SJSA1 (cell line): Measurements from ENCODE around the gene TK2. TPM values are rescaled to one million over a fixed set of nuclear protein-coding genes. Genes with fewer than 3 reads are reported as not detected.

Experiments used
- DNase-seq, 2 experiments: peaks; one replicate each; pipeline ENCODE4 v3.0.0-alpha.2; 2015 to 2020; ENCODE audit warnings: low spot score in 2 of 2, low read depth in 1 of 2
- H3K27ac ChIP-seq: fragments of 250-450 bp; sonication (Bioruptor Pico); 2 replicates; pipeline ENCODE4 v1.5.1; 2020; ENCODE audit warnings: mild to moderate bottlenecking, moderate library complexity
- H3K27me3 ChIP-seq: fragments of 250-450 bp; sonication (Bioruptor Pico); replicated peaks from 2 replicates; pipeline ENCODE4 v1.5.1; 2020; ENCODE audit warnings: mild to moderate bottlenecking, moderate library complexity
- H3K36me3 ChIP-seq: fragments of 250-450 bp; sonication (Bioruptor Pico); 2 replicates; pipeline ENCODE4 v1.5.1; 2020; ENCODE audit warnings: mild to moderate bottlenecking
- H3K4me1 ChIP-seq: fragments of 250-450 bp; sonication (Bioruptor Pico); replicated peaks from 2 replicates; pipeline ENCODE4 v1.6.1; 2021; ENCODE audit warnings: mild to moderate bottlenecking
- H3K4me3 ChIP-seq: fragments of 250-450 bp; sonication (Bioruptor Pico); 2 replicates; pipeline ENCODE4 v1.5.1; 2020; ENCODE audit warnings: mild to moderate bottlenecking
- H3K9me3 ChIP-seq: fragments of 250-450 bp; sonication (Bioruptor Pico); replicated peaks from 2 replicates; pipeline ENCODE4 v1.5.1; 2020; ENCODE audit warnings: mild to moderate bottlenecking
- total RNA-seq: library from RNA; depleted of rRNA; stranded (reverse); fragments of >200 nt; shearing (Covaris generic); gene quantifications from 2 replicates; pipeline ENCODE4 v1.2.3, GENCODE V29; 2014

Gene TK2
- total RNA-seq, 1 experiment from 2014 or later: 28.9 TPM

DNA sequence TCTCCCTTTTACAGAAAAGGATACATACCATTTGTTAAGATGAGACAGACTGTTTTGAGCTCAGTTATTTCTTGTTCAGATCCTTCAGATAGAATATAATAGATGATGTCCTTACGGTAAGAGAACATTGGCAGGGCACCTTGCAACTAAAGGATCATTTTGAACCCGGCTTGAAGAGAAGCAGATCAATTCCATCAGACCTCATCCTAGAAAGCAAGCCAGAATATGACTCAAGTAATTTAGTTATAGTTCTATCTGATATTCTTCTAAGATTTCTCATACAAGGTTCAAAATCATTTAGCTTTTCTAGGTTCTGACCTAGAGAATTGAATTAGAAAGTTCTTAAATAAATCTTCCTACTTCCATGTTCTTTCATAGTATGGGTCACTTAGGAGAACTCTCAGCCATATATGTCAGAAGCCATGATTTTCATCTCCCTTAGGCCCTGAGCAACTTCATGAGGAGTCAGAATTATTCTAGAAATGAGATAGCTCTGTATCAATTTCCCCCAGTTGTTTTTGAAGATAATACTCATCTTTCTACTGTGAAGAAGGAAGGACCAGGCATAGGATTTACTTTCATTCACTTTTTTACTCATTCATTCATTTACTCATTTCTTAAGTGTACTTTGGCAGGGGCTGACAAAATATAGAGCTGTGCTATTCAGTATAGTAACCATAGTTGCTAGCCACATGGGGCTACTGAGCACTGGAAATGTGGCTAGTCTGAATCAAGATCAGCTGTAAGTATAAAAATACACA, 13.8 kb upstream of the TK2 start:
- Histone ChIP-seq H3K27me3 (no peaks in the 10 kb centered on the region), H3K36me3 (peaks cover 64% of the 10 kb centered on the region), H3K27ac (no peak overlapping the region), H3K4me1 (peaks cover 5% of the 10 kb centered on the region), H3K4me3 (no peak overlapping the region), H3K9me3 (no peaks in the 10 kb centered on the region)
- no peak for DNase-seq

DNA sequence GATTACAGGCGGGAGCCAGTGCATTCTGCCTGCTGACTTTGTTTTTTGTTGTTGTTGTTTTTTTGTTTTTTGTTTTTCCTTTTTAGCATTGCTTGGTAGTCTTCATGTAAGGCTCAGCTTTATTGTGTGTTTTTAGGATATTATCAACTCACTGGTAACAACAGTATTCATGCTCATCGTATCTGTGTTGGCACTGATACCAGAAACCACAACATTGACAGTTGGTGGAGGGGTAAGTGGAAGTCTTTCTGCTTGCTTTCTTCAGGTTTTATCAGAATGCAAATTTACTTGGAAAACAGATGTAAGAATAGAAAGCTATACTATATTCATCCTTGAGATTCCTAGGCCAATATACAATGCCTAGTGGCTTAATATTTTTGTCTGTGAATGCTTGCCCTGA, 13.1 kb upstream of the TK2 start:
- no peak for DNase-seq
- Histone ChIP-seq H3K27me3 (no peaks in the 10 kb centered on the region), H3K27ac (no peak overlapping the region), H3K9me3 (no peaks in the 10 kb centered on the region), H3K4me1 (no peaks in the 10 kb centered on the region), H3K36me3 (peaks cover 72% of the 10 kb centered on the region), H3K4me3 (no peak overlapping the region)

DNA sequence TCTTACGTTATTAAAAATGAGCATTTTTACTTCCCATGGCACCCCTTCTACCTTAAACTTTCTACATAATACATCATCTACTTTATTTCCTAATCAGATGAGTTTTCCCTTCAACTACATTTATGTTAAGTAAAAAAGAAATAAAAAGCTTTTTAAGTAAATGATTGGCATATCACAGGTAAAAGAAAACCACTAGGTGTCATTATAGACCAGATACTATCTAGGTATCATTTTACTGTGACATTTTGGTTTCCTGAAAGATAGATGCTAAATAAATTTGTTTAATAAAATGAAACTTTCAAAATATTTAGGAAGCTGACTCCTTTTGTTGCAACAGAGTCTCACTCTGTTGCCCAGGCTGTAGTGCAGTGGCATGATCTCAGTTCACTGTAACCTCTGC, 12.5 kb upstream of the TK2 start:
- H3K27ac ChIP-seq: no peak overlapping the region
- no peak overlapping the region for H3K4me3 ChIP-seq
- no peaks in the 10 kb centered on the region for H3K27me3 ChIP-seq
- peaks cover 73% of the 10 kb centered on the region for H3K36me3 ChIP-seq
- H3K4me1 ChIP-seq: no peaks in the 10 kb centered on the region
- no peaks in the 10 kb centered on the region for H3K9me3 ChIP-seq
- DNase-seq: no peak

DNA sequence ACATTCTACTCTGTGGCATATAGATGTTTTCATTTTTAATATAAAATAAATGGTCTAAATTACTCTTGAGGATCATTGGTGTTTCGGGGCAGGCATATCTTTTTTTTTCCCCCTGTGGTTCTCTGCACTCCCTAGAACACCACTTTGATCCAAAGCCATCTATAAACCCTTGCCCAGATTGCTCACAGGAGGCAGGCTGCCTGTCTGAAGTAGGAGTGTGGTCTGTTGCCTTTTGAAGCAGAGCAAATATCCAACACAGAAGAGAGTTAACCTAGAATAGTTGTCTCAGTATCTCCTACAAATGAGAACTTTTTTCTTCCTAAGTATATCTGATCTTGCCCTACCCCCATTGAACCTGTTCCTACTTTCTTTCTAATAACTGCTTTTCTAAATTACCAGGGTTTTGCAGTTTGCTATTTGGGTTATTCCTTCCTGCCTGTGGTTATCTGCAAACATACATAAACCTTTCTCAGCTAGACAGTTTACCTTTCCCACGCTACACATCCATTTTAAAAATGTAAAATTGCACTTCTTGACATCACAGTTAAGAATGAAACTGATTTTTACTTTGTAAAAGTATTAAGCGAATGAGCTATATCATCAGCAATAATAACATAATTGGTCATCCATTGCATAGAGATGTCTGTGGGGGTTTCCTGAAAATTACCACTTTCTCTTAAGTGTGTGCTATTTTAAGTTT, 11.6 kb upstream of the TK2 start:
- no peak overlapping the region for H3K27ac ChIP-seq
- no peaks in the 10 kb centered on the region for H3K4me1 ChIP-seq
- no peaks in the 10 kb centered on the region for H3K27me3 ChIP-seq
- peaks cover 76% of the 10 kb centered on the region for H3K36me3 ChIP-seq
- no peak overlapping the region for H3K4me3 ChIP-seq
- no peak for DNase-seq
- no peaks in the 10 kb centered on the region for H3K9me3 ChIP-seq

DNA sequence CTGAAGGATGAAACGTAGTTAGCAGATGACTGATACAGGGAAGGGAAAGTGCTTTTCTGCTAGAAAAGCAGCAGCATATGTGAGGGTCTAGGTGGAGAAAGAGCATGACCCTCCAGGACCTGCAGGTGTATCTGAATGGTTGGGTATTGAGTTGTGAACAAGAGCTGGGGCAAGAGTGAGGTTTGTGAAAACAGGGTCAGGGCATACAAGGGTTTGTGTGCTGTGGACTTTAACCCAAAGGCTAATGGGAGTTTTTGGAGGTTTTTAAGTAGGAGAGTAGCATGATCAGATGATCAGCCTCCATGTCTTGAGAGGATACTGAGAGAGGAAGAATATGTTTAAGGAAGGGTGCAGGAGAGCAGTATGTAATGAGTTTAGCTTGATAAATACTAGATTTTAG, 10.2 kb upstream of the TK2 start:
- Histone ChIP-seq H3K27me3 (no peaks in the 10 kb centered on the region), H3K27ac (no peak overlapping the region), H3K36me3 (peaks cover 79% of the 10 kb centered on the region), H3K4me1 (no peaks in the 10 kb centered on the region), H3K9me3 (no peaks in the 10 kb centered on the region), H3K4me3 (no peak overlapping the region)
- DNase-seq: no peak

DNA sequence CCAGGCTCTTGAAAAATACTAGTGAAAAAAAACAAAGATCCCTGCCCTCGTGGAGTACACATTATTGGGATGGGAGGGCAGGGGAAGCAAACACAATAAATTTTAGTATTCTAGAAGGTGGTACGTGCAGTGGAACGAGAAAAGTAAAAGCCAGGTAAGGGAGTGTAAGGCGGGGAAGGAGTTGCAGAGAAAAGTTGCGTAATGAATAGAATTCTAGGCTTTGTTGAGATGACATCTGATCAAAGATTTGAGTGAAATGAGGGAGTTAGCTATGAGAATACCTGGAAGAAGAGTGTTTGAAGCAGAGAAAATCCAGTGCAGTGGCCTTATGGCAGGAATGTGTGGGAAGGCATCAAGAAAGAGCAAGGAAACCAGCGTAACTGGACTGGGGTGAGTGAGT, 4.6 kb upstream of the TK2 start:
- Histone ChIP-seq H3K36me3 (peaks cover 55% of the 10 kb centered on the region), H3K27ac (no peak overlapping the region)
- DNase-seq: no peak

DNA sequence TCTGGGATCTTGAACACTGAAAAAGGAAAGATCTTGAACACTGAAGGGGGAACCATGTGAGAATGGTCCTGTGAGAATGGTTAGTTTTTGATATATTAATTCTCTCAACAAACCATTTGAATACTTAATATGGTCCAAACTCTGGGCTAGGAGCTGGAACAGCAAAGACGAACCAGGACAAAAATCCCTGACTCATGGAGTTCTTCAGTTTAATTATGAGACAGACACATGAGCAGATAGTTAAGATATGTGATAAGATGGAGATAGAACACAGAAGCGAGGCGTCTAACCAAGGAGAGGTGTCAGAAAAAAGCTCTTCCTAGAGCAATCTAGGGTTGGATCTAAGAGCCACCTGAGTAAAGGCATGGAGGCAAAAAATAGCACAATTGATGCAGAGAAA, 4.1 kb upstream of the TK2 start:
- Histone ChIP-seq H3K4me1 (peaks cover 37% of the 10 kb centered on the region), H3K36me3 (peaks cover 51% of the 10 kb centered on the region), H3K27me3 (no peaks in the 10 kb centered on the region), H3K27ac (no peak overlapping the region), H3K4me3 (no peak overlapping the region), H3K9me3 (no peaks in the 10 kb centered on the region)
- no peak for DNase-seq

More for the DNA sequence above, 4.6 kb upstream of the TK2 start:
- Histone ChIP-seq H3K9me3 (no peaks in the 10 kb centered on the region), H3K27me3 (no peaks in the 10 kb centered on the region), H3K4me3 (no peak overlapping the region), H3K4me1 (peaks cover 32% of the 10 kb centered on the region)

DNA sequence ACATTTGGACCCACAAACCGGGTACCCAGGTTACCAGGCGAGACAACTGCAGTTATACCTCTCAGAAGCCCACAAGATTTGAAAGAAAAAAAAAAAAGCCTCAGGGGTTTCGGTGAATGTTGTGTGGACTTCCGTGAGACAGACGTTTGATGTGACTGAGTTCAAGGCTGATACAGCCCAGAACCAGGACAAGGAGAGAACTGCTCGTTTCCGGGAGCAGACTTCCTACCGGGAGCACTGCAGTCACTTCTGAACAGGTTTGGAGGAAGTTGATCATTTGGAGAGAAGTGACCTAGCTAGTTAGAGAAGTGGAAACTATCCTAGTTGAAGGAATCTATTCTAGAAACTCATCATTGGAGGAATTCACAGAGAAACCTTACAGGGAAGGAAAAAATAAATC, 3.3 kb upstream of the TK2 start:
- H3K4me3 ChIP-seq: peak overlapping the region; percentile 51
- peaks cover 44% of the 10 kb centered on the region for H3K4me1 ChIP-seq
- DNase-seq: peak in 1 of 2 experiments; percentile 14
- no peaks in the 10 kb centered on the region for H3K27me3 ChIP-seq
- H3K9me3 ChIP-seq: no peaks in the 10 kb centered on the region
- H3K27ac ChIP-seq: no peak overlapping the region
- H3K36me3 ChIP-seq: peaks cover 43% of the 10 kb centered on the region

DNA sequence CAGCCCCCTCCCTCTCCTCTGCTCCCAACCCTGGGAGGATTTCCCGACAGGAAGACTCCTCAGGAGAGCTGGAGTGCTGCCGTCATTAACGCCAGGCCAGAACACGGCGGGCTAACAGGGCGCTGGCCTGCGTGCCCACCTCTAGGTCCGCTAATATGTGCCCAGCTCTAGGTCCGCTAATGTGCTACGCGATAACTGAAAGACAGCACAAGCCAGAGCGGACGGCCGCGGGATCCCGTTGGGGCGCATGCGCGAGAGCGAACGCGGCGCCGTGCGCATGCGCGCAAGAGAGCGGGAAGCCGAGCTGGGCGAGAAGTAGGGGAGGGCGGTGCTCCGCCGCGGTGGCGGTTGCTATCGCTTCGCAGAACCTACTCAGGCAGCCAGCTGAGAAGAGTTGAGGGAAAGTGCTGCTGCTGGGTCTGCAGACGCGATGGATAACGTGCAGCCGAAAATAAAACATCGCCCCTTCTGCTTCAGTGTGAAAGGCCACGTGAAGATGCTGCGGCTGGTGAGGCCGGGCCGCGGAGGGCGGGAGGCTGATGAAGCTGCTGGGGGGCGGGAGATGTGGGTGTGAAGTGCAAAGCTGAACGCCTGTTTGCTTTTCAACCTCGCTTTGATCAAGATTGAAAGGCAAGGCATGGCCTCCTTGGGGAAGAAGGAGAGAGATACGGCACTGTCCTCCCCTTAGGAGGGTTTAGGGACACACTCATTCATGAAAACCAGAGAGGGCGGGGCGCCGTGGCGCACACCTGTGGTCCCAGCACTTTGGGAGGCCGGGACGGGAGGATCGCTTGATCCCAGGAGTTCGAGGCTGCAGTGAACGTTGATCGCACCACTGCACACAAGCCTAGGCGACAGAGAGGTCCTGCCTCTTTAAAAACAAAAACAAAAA, 2.6 kb upstream of the TK2 start, which contains the start of gene CKLF:
Gene CKLF, plus strand, starts transcription at position 291 of the 892 bp plus-strand sequence. Its CDS starts 140 bp downstream, at position 431.
- peaks cover 36% of the 10 kb centered on the region for H3K36me3 ChIP-seq
- peaks cover 44% of the 10 kb centered on the region for H3K4me1 ChIP-seq
- H3K27me3 ChIP-seq: no peaks in the 10 kb centered on the region
- no peaks in the 10 kb centered on the region for H3K9me3 ChIP-seq
- peak; percentile 89 to 94 for DNase-seq
- peak within 1 kb of the TSS; percentile 51 for H3K4me3 ChIP-seq
- peak within 1 kb of the TSS; percentile 67 for H3K27ac ChIP-seq

DNA sequence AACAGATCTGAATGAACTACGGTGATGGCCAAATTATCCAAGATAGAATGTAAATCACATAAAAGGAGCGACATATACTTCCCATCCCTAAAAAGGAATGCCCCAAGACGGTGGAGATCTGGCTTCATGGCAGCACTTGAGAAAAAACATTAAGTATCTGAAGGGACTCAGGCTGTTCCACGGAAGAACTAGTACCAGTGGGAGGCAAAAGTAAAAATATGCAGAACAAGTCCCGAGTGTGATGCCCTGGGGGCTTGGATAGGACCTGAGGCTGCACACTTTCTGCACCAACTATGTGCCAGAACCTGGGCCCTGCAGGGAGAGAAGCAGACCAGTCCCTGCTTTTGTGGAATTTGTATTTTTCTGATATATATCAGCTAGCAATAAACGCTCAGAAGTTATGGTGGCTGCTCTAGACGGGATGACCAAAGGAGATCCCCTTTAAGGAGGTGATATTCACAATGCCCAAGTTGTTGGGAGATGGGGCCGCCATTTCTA, 1.9 kb upstream of the TK2 start:
- peaks cover 44% of the 10 kb centered on the region for H3K4me1 ChIP-seq
- no peak for DNase-seq
- H3K27ac ChIP-seq: peak overlapping the region; percentile 67
- H3K4me3 ChIP-seq: peak overlapping the region; percentile 51
- no peaks in the 10 kb centered on the region for H3K27me3 ChIP-seq
- no peaks in the 10 kb centered on the region for H3K9me3 ChIP-seq
- H3K36me3 ChIP-seq: peaks cover 34% of the 10 kb centered on the region

DNA sequence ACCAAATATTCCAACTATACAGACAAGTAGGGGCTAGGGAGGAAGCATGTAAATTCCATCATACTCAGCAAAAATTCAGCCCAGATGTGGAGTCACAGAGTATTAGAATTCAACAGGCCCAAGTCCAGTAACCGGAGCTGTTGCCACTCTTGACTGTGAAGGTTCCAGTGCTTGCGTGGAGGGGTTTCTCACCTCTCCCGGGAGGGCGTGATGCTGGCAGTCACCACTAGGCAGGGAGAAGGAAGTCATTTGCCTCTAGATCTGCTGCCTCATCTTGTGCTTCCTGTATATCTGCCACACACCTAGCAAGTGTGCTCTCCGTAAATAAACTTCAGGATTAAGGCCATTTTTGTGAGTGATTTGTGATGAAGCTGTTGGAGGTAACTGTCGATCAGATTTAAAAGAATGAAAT, 1.4 kb upstream of the TK2 start:
- peaks cover 44% of the 10 kb centered on the region for H3K4me1 ChIP-seq
- H3K27ac ChIP-seq: 0 out of 2 replicates have a peak overlapping the region, but pooled peaks have one; percentile 67
- H3K4me3 ChIP-seq: no peak overlapping the region
- H3K9me3 ChIP-seq: no peaks in the 10 kb centered on the region
- peaks cover 34% of the 10 kb centered on the region for H3K36me3 ChIP-seq
- peak; percentile 58 to 63 for DNase-seq
- no peaks in the 10 kb centered on the region for H3K27me3 ChIP-seq

DNA sequence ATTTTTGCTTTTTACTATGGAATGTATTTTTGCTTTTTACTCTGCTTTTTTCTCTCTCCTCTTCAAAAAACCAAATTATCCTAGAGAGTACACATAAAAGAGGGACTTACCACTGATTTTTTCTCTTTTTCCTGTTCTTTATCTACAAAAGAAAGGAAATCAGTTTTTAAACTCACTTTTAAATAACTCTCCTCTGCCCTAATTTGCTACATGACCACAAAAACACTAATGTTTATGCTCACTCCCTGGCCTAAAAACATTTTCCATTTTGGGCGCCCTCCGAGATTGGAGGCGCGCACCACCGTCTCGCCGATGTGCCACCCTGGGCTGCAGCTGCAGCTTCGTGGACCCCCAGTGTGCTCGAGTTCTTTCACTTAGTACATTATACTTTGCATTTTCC, 1.1 kb downstream of the TK2 start:
- no peak for DNase-seq
- peaks cover 14% of the 10 kb centered on the region for H3K36me3 ChIP-seq
- H3K9me3 ChIP-seq: no peaks in the 10 kb centered on the region
- H3K27ac ChIP-seq: peak overlapping the region; percentile 90
- H3K4me1 ChIP-seq: peaks cover 43% of the 10 kb centered on the region
- no peaks in the 10 kb centered on the region for H3K27me3 ChIP-seq
- peak overlapping the region; percentile 88 for H3K4me3 ChIP-seq

DNA sequence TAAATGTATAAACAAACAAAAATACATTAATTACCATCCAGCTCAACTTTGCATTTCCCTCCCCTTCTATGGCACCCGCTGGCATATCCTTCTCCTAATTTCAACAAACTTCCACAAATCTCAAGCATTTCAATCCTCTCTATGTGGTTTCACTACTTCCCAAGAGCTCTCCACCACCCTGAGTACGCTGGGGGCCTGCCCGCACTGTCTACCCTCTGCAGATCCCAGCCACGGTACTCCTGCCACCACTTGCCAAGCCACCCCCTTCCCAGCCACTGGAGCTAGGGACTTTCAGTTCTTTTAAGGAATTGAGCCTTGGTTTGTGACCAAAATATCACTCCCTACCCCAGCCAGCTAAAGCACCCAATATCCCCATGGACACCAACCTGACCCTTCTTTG, 1.9 kb downstream of the TK2 start:
- DNase-seq: no peak
- H3K4me1 ChIP-seq: peaks cover 37% of the 10 kb centered on the region
- no peaks in the 10 kb centered on the region for H3K27me3 ChIP-seq
- H3K9me3 ChIP-seq: no peaks in the 10 kb centered on the region
- H3K4me3 ChIP-seq: no peak overlapping the region
- H3K27ac ChIP-seq: no peak overlapping the region
- H3K36me3 ChIP-seq: peaks cover 9% of the 10 kb centered on the region
